Calu3 (cell line): ENCODE results near the gene CD300LG. TPM values are rescaled to one million over a fixed set of nuclear protein-coding genes. Genes with fewer than 3 reads are reported as not detected.

Source experiments
- BruUV-seq: library from RNA; stranded (reverse); fragments of 400-500 nt; replicated peaks from 2 replicates; lab custom pipeline; 2021; lab: Mats Ljungman, UMichigan
- CTCF ChIA-PET: fragments of 300-600 bp; sonication (Branson Sonifier 250); formaldehyde crosslinking; loops from one replicate; lab custom pipeline; 2022; ENCODE audit warnings: antibody characterized with exemption; lab: Charles Lee
- DNase-seq: peaks from one replicate; pipeline ENCODE4 v3.0.0; 2022
- H3K27ac Mint-ChIP-seq: one replicate; pipeline ENCODE4 v1.8.0; 2022; ENCODE audit warnings: mixed read lengths; ENCODE audit not compliant: unreplicated experiment
- H3K27me3 Mint-ChIP-seq: one replicate; pipeline ENCODE4 v1.8.0; 2022; ENCODE audit warnings: mixed read lengths; ENCODE audit not compliant: unreplicated experiment
- H3K36me3 Mint-ChIP-seq: one replicate; pipeline ENCODE4 v1.8.0; 2022; ENCODE audit warnings: mild to moderate bottlenecking, moderate library complexity, mixed read lengths; ENCODE audit not compliant: insufficient read depth, unreplicated experiment
- H3K4me1 Mint-ChIP-seq: one replicate; pipeline ENCODE4 v1.8.0; 2022; ENCODE audit warnings: mild to moderate bottlenecking, low read depth, mixed read lengths; ENCODE audit not compliant: unreplicated experiment
- H3K4me3 Mint-ChIP-seq: one replicate; pipeline ENCODE4 v1.8.0; 2022; ENCODE audit warnings: mild to moderate bottlenecking, low read depth, moderate library complexity, mixed read lengths; ENCODE audit not compliant: unreplicated experiment
- H3K9me3 Mint-ChIP-seq: one replicate; pipeline ENCODE4 v1.8.0; 2022; ENCODE audit warnings: low read depth, mixed read lengths; ENCODE audit not compliant: unreplicated experiment
- CTCF ChIP-seq: fragments of 200-600 bp; IDR thresholded peaks from one replicate; pipeline ENCODE4 v1.8.0; 2022; ENCODE audit warnings: antibody characterized with exemption; ENCODE audit not compliant: unreplicated experiment
- intact Hi-C: fragments of 100-400 bp; cut with micrococcal nuclease; formaldehyde crosslinking; loops from one replicate; pipeline ENCODE4 v1.10.0; 2022; ENCODE audit not compliant: unreplicated experiment
- total RNA-seq: library from RNA; stranded (reverse); gene quantifications from 2 replicates; pipeline ENCODE4 v1.2.3, GENCODE V29; 2022

Gene CD300LG
- total RNA-seq, 1 experiment from 2014 or later: not detected

DNA sequence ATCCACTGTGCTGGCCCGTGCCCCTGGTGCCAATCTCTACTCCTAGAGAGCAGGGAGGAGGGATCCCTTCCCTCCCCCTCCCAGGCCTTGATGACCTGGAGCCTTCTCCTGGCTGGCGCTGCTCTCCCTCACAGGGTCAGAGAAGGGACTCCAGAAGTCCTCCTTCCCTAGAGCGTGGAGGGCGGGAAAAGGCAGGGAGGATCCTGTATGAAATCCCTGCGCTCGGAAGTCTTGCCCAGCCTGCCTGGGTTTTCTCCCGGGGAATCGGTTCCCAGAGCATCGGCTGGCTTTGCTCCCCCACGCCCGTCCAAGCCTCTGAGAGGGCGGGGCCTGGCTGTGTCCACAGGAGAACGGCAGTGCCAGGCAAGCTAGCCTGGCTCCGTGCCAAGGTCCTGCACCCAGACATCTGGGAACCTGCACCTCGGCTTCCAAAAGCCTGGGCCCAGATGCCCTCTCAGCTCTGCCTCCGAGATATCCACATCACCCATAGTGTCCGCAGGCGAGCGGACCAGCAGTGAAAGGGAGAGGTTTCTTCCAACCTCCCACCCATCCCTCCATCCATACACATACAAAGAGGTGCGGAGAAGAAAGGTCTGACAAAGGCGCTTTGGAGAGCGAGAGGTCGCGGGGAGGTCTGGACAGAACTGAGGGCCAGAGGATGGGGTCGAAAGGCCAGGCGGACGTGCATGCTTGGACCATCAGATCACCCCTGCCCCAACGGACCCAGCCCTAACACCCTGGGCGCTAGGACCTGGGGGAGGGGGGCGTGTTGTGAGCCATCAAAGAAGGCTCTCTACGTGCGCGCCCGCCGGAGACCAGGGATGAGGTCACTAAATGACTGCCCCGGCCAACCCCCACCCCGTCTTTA, 59.2 kb downstream of the CD300LG start:
- peak; percentile 59 for DNase-seq
- H3K27ac Mint-ChIP-seq: no peak overlapping the region
- H3K27me3 Mint-ChIP-seq: peaks cover 86% of the 10 kb centered on the region

DNA sequence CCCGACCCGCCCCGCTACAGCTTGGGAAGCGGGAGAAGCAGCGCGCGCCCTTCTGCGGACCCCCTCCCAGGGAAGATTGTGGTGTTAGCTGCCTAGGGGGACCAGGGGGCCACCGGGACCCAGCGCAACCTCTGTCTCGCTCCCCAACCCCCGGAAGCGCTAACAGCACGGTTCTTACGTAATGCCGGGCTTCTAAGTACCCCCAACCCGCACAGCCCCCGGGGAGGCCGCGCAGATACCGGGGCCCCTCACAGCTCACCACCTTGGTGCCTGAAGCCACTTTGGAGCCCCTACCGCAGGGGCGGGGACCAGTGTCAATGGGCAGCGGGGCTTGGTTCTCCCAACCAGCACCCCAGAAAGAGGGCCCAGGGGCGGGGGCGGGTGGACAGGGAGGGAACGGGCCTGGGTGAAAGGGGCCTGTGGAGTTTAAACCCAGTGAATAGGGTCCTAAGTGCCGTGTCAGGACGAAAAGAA, 60.0 kb downstream of the CD300LG start:
- Mint-ChIP-seq H3K4me3 (peak overlapping the region; percentile 50), H3K4me1 (peaks cover 14% of the 10 kb centered on the region), H3K27me3 (peaks cover 78% of the 10 kb centered on the region), H3K36me3 (peaks cover 16% of the 10 kb centered on the region), H3K27ac (no peak overlapping the region), H3K9me3 (no peaks in the 10 kb centered on the region)
- CTCF ChIA-PET: interaction anchor here (0.6 to 1.0 kb wide), 3 partner anchors 100 to 409 kb away, joined by 3 to 5 read pairs (median 4); no protein-coding TSS in a partner anchor
- intact Hi-C loops: no loop called here
- no peak for TF ChIP-seq CTCF
- no TSS peak for BruUV-seq
- no peak for DNase-seq

More for the DNA sequence above, 59.2 kb downstream of the CD300LG start:
- no peaks in the 10 kb centered on the region for H3K9me3 Mint-ChIP-seq
- CTCF ChIA-PET: interaction anchor here (0.6 to 0.7 kb wide), 2 partner anchors 99 to 410 kb away, joined by 4 to 5 read pairs; no protein-coding TSS in a partner anchor
- H3K4me3 Mint-ChIP-seq: peak overlapping the region; percentile 50
- peaks cover 16% of the 10 kb centered on the region for H3K36me3 Mint-ChIP-seq
- intact Hi-C loops: no loop called here
- H3K4me1 Mint-ChIP-seq: peaks cover 18% of the 10 kb centered on the region
- no TSS peak for BruUV-seq
- no peak for TF ChIP-seq CTCF

- H3K4me1 Mint-ChIP-seq: peaks cover 14% of the 10 kb centered on the region
- no peak within 1 kb of the TSS for H3K27ac Mint-ChIP-seq
- peak; percentile 34 for TF ChIP-seq CTCF
- H3K27me3 Mint-ChIP-seq: peaks cover 73% of the 10 kb centered on the region
- DNase-seq: peak; percentile 57
- BruUV-seq: no TSS peak
- CTCF ChIA-PET: interaction anchor here (1.0 to 3.3 kb wide), 3 partner anchors 28 to 135 kb away, joined by 3 to 24 read pairs (median 7); no protein-coding TSS in a partner anchor
- no peaks in the 10 kb centered on the region for H3K9me3 Mint-ChIP-seq
- peak within 1 kb of the TSS; percentile 50 for H3K4me3 Mint-ChIP-seq
- intact Hi-C loops: no loop called here
- peaks cover 16% of the 10 kb centered on the region for H3K36me3 Mint-ChIP-seq
These were observed 60.5 kb downstream of the CD300LG start, which contains the start of gene MPP2 for GRCh38 chr17:43907425-43907981. MPP2 (minus strand) TSS chr17:43907536; CDS start chr17:43904460, 3,076 bp downstream.

DNA sequence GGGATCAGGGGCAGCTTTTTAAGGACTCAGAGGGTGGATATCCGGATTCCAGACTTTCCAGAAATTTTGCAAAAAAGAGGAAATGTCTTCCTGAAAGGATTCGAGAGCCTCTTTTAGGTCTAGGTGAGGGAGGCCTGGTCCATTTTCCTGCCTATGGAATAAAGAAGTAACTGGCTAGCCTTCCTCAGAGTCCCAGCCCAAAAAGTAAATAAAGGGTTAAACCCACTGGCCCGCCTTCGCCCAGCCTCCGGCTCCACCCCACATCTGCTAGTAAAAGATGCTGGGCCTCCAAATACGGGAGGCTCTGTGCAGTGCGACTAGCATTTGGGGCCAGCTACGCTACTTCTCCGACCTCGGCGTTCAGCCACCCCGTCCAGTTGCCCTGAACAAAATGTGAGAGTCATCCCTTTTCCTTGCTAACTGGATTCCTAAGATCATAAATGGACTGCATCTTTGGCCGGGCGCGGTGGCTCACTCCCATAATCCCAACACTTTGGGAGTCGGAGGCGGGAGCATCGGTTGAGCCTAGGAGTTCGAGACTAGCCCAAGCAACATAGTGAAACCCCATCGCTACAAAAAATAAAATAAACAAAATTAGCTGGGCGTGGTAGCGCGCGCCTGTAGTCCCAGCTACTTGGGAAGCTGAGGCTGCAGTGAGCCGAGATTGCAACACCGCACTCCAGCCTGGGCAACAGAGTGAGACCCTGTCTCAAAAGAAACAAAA, 61.2 kb downstream of the CD300LG start:
- intact Hi-C loops: loop anchor here (1.0 kb wide), 1 partner anchor 28 kb away; no protein-coding TSS in a partner anchor
- H3K27ac Mint-ChIP-seq: no peak overlapping the region
- no peak for TF ChIP-seq CTCF
- H3K4me3 Mint-ChIP-seq: no peak overlapping the region
- peaks cover 14% of the 10 kb centered on the region for H3K4me1 Mint-ChIP-seq
- peaks cover 16% of the 10 kb centered on the region for H3K36me3 Mint-ChIP-seq
- H3K27me3 Mint-ChIP-seq: peaks cover 67% of the 10 kb centered on the region
- DNase-seq: peak; percentile 55
- BruUV-seq: no TSS peak
- CTCF ChIA-PET: interaction anchor here (1.4 to 3.3 kb wide), 2 partner anchors 29 to 36 kb away, joined by 7 to 24 read pairs; no protein-coding TSS in a partner anchor
- no peaks in the 10 kb centered on the region for H3K9me3 Mint-ChIP-seq
